Aorta (tissue), 5 donors: ENCODE measurements around the gene F2. TPM values are rescaled to one million over a fixed set of nuclear protein-coding genes. Genes with fewer than 3 reads are reported as not detected.

Experiments
- ATAC-seq: fragments of 200-7000 bp; cut with Tn5 transposase; one replicate; pipeline ENCODE4 v1.9.1; 2022; ENCODE audit warnings: moderate library complexity; ENCODE audit not compliant: low FRiP score
- DNase-seq, 2 donors: peaks; one replicate each; pipeline ENCODE4 v3.0.0-alpha.2; 2020
- H3K27ac ChIP-seq, 2 donors: one replicate each; pipeline ENCODE4 v1.5.1; 2013; ENCODE audit warnings: low read length in 2 of 2, mild to moderate bottlenecking in 2 of 2, moderate library complexity in 2 of 2, control low read depth in 1 of 2, inconsistent platforms in 1 of 2, low read depth in 1 of 2
- H3K27me3 ChIP-seq, 2 donors: one replicate each; pipeline ENCODE4 v1.6.1; 2013; ENCODE audit warnings: control low read depth in 1 of 2, low read length in 1 of 2, mild to moderate bottlenecking in 1 of 2, moderate library complexity in 1 of 2; ENCODE audit not compliant: insufficient read depth in 2 of 2, control insufficient read depth in 1 of 2
- H3K36me3 ChIP-seq, 2 donors: one replicate each; pipeline ENCODE4 v1.6.1; 2013; ENCODE audit warnings: control low read depth in 1 of 2, low read length in 1 of 2, mild to moderate bottlenecking in 1 of 2; ENCODE audit not compliant: insufficient read depth in 2 of 2, control insufficient read depth in 1 of 2
- H3K4me1 ChIP-seq, 2 donors: one replicate each; pipeline ENCODE4 v1.6.1; 2013; ENCODE audit warnings: low read length in 2 of 2, control low read depth in 1 of 2, mild to moderate bottlenecking in 1 of 2, moderate library complexity in 1 of 2; ENCODE audit not compliant: insufficient read depth in 2 of 2, control insufficient read depth in 1 of 2
- H3K4me3 ChIP-seq, 2 donors: one replicate each; pipeline ENCODE4 v1.5.1; 2013; ENCODE audit warnings: low read length in 2 of 2, control low read depth in 1 of 2, mild to moderate bottlenecking in 1 of 2
- H3K9me3 ChIP-seq: one replicate; pipeline ENCODE4 v1.6.1; 2013; ENCODE audit warnings: mild to moderate bottlenecking, low read length; ENCODE audit not compliant: control insufficient read depth
- whole genome bisulfite sequencing, 2 donors: extraction: QIAGEN DNeasy Blood & Tissue Kit; methylation state at CpG; one replicate each; pipeline ENCODE4 v1.1.7; 2013; 5-methylcytosine and 5-hydroxymethylcytosine counted together
- intact Hi-C, 2 donors: fragments of 100-400 bp; cut with DNase I; formaldehyde crosslinking; loops; one replicate each; pipeline versions ENCODE4 v1.14.2 to v1.15.0; 2022
- polyA plus RNA-seq, 2 donors: library from polyadenylated mRNA; stranded (reverse); fragments of 200-250 nt; gene quantifications; one replicate each; pipeline ENCODE4 v1.2.3, GENCODE V29; 2013
- total RNA-seq, 2 donors: library from RNA; stranded (reverse); fragmentation: NEBNext Ultra II Directional; extraction: Animal tissue kit (Norgen Biotek cat#: 25700); gene quantifications; one replicate each; pipeline ENCODE4 v1.2.1, GENCODE V29; 2021
- donor health status: healthy with polysubstance abuse.
- donor health status: Bipolar disorder and iron deficiency.
- donor health status: DM: no; HTN: no; CAD: no.
- donor health status: DM: no; HTN: no; CAD: no.
- donor health status: DM: yes; HTN: yes; CAD: no.

The F2 gene
- total and polyA plus RNA-seq, 4 donors: 0.19 to 0.72 TPM; not detected in 2

DNA sequence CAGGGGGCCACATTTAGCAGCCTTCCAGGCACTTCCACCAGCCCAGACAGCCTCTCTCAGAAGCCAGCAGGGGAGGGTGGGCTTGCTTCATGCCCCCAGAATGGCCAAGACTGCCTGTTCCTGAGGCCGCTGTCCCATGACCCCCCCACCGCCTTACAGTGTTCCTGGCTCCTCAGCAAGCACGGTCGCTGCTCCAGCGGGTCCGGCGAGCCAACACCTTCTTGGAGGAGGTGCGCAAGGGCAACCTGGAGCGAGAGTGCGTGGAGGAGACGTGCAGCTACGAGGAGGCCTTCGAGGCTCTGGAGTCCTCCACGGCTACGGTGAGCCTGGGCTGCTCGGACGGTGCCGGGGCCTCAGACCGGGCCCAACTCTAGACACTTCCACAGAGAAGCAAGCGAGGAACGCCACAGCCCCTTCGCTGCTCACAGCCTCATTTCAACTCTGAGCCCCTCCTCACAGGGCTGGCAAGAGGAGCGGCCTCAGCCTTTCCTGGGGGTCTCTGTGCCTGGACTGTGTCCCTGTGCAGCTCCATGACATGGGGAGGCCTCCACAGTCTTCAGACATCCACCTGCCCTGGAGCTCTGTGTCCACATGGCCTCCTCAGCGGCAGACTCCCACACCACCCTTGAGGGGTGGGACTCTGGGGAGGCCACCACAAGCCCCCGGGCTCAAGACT is 668 bp downstream of the F2 start:
- no peaks in the 10 kb centered on the region for H3K9me3 ChIP-seq
- ATAC-seq: peak; percentile 13
- H3K4me3 ChIP-seq: no peak overlapping the region
- intact Hi-C loops: no loop called here
- no peaks in the 10 kb centered on the region for H3K4me1 ChIP-seq
- H3K27ac ChIP-seq: no peak overlapping the region
- no peaks in the 10 kb centered on the region for H3K27me3 ChIP-seq
- no peaks in the 10 kb centered on the region for H3K36me3 ChIP-seq
- 91 to 92% methylated on average over 25 of the region's 25 CpGs for WGBS, 2 donors
- DNase-seq: no peak

DNA sequence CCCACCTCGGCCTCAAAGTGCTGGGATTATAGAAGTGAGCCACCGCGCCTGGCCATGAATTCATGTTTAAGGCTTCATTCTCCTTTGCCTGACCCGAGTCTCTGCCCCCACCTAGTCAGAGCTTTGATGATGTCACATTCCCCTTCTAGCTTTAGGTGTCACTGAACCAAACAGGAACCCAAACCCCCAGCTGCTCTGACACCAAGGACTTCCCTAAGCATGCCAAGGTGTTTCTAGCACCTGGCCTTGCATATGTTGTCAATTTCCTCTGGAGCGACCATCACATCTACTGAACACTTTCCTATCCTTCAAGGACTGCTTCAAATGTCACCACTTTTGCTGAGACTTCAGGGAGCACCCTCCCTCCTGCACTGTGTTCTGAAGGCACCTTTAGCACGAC is 2.3 kb downstream of the F2 start:
- H3K27ac ChIP-seq: no peak overlapping the region
- H3K9me3 ChIP-seq: no peaks in the 10 kb centered on the region
- WGBS, 2 donors: 81 to 84% methylated on average over 6 of the region's 6 CpGs
- H3K4me1 ChIP-seq: no peaks in the 10 kb centered on the region
- DNase-seq (no peak), ATAC-seq (no peak)
- no peaks in the 10 kb centered on the region for H3K27me3 ChIP-seq
- H3K36me3 ChIP-seq: no peaks in the 10 kb centered on the region
- H3K4me3 ChIP-seq: no peak overlapping the region
- intact Hi-C loops: no loop called here

DNA sequence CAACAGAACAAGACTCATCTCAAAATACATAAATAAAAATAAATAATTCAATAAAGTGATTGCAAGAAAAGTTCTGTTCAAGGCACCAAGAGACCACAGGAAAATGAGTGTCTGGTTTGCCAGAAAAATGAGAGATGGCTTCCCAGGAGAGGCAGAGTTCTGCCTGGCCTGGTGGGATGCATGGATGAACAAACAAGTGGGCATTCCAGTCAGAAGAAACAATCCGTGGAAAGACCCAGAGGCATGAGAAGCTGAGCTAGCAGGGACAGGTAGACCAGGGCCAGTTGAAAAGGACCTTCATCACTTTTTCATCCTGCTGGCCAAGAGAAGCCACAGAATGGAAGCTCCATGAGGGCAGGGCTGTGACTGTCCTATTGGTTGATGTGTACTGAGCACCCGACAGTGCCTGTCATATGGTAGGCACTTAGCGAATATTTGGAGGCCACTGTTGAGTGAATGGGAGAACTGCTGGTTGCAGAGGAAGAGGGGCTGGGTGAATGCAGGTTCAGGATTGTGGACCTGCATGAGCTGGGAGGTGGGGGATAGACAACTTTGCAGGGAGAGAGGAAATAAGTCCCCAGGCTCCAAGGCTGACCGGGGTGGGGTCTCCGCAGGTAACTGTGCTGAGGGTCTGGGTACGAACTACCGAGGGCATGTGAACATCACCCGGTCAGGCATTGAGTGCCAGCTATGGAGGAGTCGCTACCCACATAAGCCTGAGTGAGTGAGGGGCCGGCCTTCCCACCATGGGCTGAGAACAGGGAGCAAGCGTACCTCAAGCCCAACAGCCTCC is 3.7 kb downstream of the F2 start:
- intact Hi-C loops: no loop called here
- Histone ChIP-seq H3K9me3 (no peaks in the 10 kb centered on the region), H3K36me3 (no peaks in the 10 kb centered on the region), H3K27me3 (no peaks in the 10 kb centered on the region), H3K4me1 (no peaks in the 10 kb centered on the region), H3K27ac (no peak overlapping the region), H3K4me3 (no peak overlapping the region)
- DNase-seq (no peak), ATAC-seq (no peak)
- WGBS, 2 donors: 93 to 95% methylated on average over 11 of the region's 11 CpGs

DNA sequence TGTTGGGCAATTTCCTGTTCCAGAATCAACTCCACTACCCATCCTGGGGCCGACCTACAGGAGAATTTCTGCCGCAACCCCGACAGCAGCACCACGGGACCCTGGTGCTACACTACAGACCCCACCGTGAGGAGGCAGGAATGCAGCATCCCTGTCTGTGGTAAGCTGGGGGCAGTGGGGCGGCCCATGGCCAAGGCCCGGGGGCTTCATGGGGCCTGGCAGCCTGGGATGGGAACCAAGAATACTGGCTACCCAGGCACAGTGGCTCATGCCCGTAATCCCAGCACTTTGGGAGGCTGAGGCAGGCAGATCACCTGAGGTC is 4.3 kb downstream of the F2 start:
- Histone ChIP-seq H3K27me3 (no peaks in the 10 kb centered on the region), H3K4me3 (no peak overlapping the region), H3K27ac (no peak overlapping the region), H3K4me1 (no peaks in the 10 kb centered on the region), H3K9me3 (no peaks in the 10 kb centered on the region), H3K36me3 (no peaks in the 10 kb centered on the region)
- ATAC-seq: no peak
- intact Hi-C loops: no loop called here
- 88 to 90% methylated on average over 8 of the region's 8 CpGs for WGBS, 2 donors
- DNase-seq: no peak

DNA sequence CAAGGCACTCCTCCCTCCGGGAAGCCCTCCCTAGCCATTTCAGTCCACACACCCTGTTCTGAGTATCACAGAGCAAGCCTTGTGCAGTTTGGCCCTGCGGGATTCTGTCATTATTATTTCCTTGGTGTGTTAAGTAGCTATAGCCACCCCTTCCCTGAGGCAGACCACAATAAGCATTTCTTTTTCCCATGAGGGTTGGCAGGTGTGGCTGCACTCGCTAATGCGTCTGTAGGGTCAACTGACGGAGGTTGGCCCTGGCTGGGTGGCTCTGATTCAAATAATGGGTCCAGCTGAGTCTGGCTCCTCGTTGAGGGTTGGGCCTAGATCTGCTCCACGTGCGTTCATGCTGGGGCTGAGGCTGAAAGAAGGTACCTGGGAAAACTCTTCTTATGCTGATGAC is 5.1 kb downstream of the F2 start:
- Histone ChIP-seq H3K27ac (no peak overlapping the region), H3K27me3 (no peaks in the 10 kb centered on the region), H3K9me3 (no peaks in the 10 kb centered on the region), H3K4me3 (no peak overlapping the region), H3K4me1 (no peaks in the 10 kb centered on the region), H3K36me3 (no peaks in the 10 kb centered on the region)
- intact Hi-C loops: no loop called here
- 63 to 65% methylated on average over 8 of the region's 8 CpGs for WGBS, 2 donors
- DNase-seq: no peak
- no peak for ATAC-seq

DNA sequence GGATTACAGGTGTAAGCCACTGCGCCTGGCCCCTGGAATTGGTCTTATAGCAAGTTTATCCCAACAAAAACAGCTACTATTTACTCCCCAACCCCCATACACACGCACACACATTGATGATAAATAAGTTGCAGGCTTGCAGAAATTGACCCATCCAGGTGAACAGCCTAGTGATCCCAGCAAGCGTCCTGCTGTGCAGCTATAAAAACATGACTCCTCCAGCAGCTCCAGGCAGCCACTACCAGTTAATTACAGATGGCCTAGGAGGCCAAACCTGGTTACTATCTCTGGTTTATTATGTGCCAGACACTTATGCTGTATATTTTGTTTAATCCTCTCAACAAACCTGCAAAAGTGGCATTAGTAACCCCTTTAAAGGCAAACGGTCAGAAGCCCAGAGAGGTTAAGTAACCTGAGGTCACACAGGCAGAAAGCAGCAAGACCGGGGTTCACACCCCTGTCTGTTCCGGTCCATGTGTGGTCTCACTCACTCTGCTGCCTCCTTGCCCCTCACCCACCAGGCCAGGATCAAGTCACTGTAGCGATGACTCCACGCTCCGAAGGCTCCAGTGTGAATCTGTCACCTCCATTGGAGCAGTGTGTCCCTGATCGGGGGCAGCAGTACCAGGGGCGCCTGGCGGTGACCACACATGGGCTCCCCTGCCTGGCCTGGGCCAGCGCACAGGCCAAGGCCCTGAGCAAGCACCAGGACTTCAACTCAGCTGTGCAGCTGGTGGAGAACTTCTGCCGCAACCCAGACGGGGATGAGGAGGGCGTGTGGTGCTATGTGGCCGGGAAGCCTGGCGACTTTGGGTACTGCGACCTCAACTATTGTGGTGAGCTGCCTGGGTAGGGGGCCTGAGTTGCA is 6.6 kb downstream of the F2 start:
- DNase-seq (peak in 1 of 2 donors; percentile 62), ATAC-seq (no peak)
- Histone ChIP-seq H3K27ac (no peak overlapping the region), H3K27me3 (no peaks in the 10 kb centered on the region), H3K9me3 (no peaks in the 10 kb centered on the region), H3K4me1 (no peaks in the 10 kb centered on the region), H3K4me3 (no peak overlapping the region), H3K36me3 (no peaks in the 10 kb centered on the region)
- intact Hi-C loops: no loop called here
- 87 to 91% methylated on average over 19 of the region's 19 CpGs for WGBS, 2 donors

DNA sequence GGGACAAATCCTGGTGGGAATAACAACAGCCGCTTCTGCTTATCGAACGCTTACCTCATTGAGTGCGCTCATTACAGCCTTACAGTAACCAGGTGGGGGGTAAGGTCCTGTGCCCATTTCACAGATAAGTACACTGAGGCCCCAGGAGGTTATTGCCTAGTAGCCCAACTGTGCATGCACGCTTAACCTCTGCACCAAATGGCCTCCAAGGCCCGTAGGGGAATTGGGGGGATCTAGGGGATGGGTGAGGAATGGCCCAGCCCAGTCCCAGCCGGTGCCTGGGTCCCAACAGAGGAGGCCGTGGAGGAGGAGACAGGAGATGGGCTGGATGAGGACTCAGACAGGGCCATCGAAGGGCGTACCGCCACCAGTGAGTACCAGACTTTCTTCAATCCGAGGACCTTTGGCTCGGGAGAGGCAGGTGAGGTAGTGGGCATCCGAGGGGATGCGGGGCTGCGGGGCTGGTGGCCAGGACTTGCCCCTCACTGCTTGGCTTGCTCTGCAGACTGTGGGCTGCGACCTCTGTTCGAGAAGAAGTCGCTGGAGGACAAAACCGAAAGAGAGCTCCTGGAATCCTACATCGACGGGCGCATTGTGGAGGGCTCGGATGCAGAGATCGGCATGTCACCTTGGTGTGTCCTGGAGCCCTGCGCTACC is 7.3 kb downstream of the F2 start:
- 92 to 93% methylated on average over 26 of the region's 26 CpGs for WGBS, 2 donors
- ATAC-seq: no peak

DNA sequence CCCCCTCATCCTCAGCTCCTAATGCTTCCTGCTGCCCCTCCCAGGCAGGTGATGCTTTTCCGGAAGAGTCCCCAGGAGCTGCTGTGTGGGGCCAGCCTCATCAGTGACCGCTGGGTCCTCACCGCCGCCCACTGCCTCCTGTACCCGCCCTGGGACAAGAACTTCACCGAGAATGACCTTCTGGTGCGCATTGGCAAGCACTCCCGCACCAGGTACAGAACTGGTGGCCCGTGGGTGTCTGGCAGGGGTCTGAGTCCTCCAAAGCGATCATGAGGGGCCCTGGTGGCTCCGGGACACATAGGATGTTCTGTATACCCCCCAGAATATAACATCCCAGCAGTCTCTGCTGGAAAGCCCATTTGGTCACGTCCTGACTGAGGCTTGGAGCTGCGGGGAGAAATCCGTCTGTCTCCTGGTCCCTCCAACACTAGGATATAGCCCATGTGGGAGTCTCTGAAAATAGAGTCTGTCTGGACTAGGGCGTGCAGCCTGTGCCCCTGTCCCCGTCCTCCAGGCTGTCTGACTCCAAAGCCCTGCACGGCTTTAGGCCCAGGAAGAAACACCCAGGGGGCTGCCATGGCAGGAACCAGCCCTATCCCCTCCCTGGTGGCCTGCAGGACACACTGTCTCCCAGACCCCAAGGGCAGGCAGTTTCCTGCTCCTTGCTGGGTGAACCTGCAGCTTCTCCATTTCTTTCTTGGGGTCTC is 9.1 kb downstream of the F2 start:
- DNase-seq (peak; percentile 37 to 70), ATAC-seq (no peak)
- H3K9me3 ChIP-seq: no peaks in the 10 kb centered on the region
- H3K4me3 ChIP-seq: no peak overlapping the region
- intact Hi-C loops: no loop called here
- no peaks in the 10 kb centered on the region for H3K4me1 ChIP-seq
- H3K27ac ChIP-seq: no peak overlapping the region
- 81 to 86% methylated on average over 17 of the region's 17 CpGs for WGBS, 2 donors
- no peaks in the 10 kb centered on the region for H3K36me3 ChIP-seq
- no peaks in the 10 kb centered on the region for H3K27me3 ChIP-seq

More for the DNA sequence above, 7.3 kb downstream of the F2 start:
- Histone ChIP-seq H3K4me3 (no peak overlapping the region), H3K27ac (no peak overlapping the region), H3K4me1 (no peaks in the 10 kb centered on the region), H3K27me3 (no peaks in the 10 kb centered on the region), H3K36me3 (no peaks in the 10 kb centered on the region), H3K9me3 (no peaks in the 10 kb centered on the region)
- DNase-seq: peak in 1 of 2 donors; percentile 59
- intact Hi-C loops: no loop called here
